H9 (cell line): ENCODE data around the gene POU3F3. TPM values are rescaled to one million over a fixed set of nuclear protein-coding genes. Genes with fewer than 3 reads are reported as not detected.

Experiments
- DNase-seq: peaks from one replicate; pipeline ENCODE4 v3.0.0-alpha.2; 2017
- H2AFZ ChIP-seq: one replicate; pipeline ENCODE4 v1.6.1; 2013; ENCODE audit warnings: mild to moderate bottlenecking, low read length, control low read depth, moderate library complexity
- H2AK5ac ChIP-seq: 2 replicates; pipeline ENCODE4 v1.6.1; 2013; ENCODE audit warnings: low read length, control low read depth, mixed read lengths; ENCODE audit not compliant: insufficient read length
- H2BK120ac ChIP-seq: one replicate; pipeline ENCODE4 v1.6.1; 2013; ENCODE audit warnings: low read depth, mild to moderate bottlenecking, low read length, control low read depth, inconsistent platforms; ENCODE audit not compliant: poor library complexity, severe bottlenecking
- H2BK12ac ChIP-seq: 2 replicates; pipeline ENCODE4 v1.6.1; 2013; ENCODE audit warnings: low read length, control low read depth, mixed read lengths, low read depth; ENCODE audit not compliant: insufficient read length
- H2BK15ac ChIP-seq: 2 replicates; pipeline ENCODE4 v1.6.1; 2013; ENCODE audit warnings: low read depth, low read length, control low read depth
- H2BK20ac ChIP-seq: one replicate; pipeline ENCODE4 v1.6.1; 2013; ENCODE audit warnings: low read depth, mild to moderate bottlenecking, low read length, control low read depth, inconsistent platforms; ENCODE audit not compliant: poor library complexity, severe bottlenecking
- H2BK5ac ChIP-seq: 2 replicates; pipeline ENCODE4 v1.6.1; 2013; ENCODE audit warnings: low read length, control low read depth, mixed read lengths; ENCODE audit not compliant: insufficient read length
- H3K14ac ChIP-seq: 2 replicates; pipeline ENCODE4 v1.6.1; 2013; ENCODE audit warnings: low read length, control low read depth; ENCODE audit not compliant: insufficient read depth
- H3K18ac ChIP-seq: 2 replicates; pipeline ENCODE4 v1.6.1; 2013; ENCODE audit warnings: low read depth, mild to moderate bottlenecking, mixed read lengths, low read length, control low read depth; ENCODE audit not compliant: insufficient read length
- H3K23ac ChIP-seq: 2 replicates; pipeline ENCODE4 v1.6.1; 2013; ENCODE audit warnings: low read length, control low read depth, mixed read lengths, low read depth; ENCODE audit not compliant: insufficient read length
- H3K23me2 ChIP-seq: 2 replicates; pipeline ENCODE4 v1.6.1; 2013; ENCODE audit warnings: low read depth, mild to moderate bottlenecking, mixed read lengths, low read length, control low read depth; ENCODE audit not compliant: insufficient read length, poor library complexity, severe bottlenecking
- H3K27ac ChIP-seq: 2 replicates; pipeline ENCODE4 v1.5.1; 2013; ENCODE audit warnings: low read length, control low read depth, mixed read lengths, low read depth; ENCODE audit not compliant: insufficient read length
- H3K27me3 ChIP-seq: 2 replicates; pipeline ENCODE4 v1.6.1; 2013; ENCODE audit warnings: low read length, control low read depth, inconsistent platforms; ENCODE audit not compliant: insufficient read depth
- H3K4ac ChIP-seq: 2 replicates; pipeline ENCODE4 v1.6.1; 2013; ENCODE audit warnings: low read depth, mild to moderate bottlenecking, control low read depth, inconsistent platforms, low read length, moderate library complexity
- H3K4me1 ChIP-seq: 2 replicates; pipeline ENCODE4 v1.6.1; 2013; ENCODE audit warnings: low read length, control low read depth, inconsistent platforms; ENCODE audit not compliant: insufficient read depth
- H3K4me2 ChIP-seq: 2 replicates; pipeline ENCODE4 v1.6.1; 2013; ENCODE audit warnings: low read length, control low read depth, mixed read lengths; ENCODE audit not compliant: insufficient read length, insufficient read depth
- H3K56ac ChIP-seq: 2 replicates; pipeline ENCODE4 v1.6.1; 2013; ENCODE audit warnings: low read depth, mild to moderate bottlenecking, mixed read lengths, low read length, control low read depth; ENCODE audit not compliant: insufficient read length
- H3K79me1 ChIP-seq: 2 replicates; pipeline ENCODE4 v1.6.1; 2013; ENCODE audit warnings: low read depth, mild to moderate bottlenecking, moderate library complexity, low read length, control low read depth, inconsistent platforms; ENCODE audit not compliant: insufficient read depth, poor library complexity, severe bottlenecking
- H3K79me2 ChIP-seq: 2 replicates; pipeline ENCODE4 v1.6.1; 2013; ENCODE audit warnings: low read length, control low read depth, inconsistent platforms; ENCODE audit not compliant: insufficient read depth
- H3K9ac ChIP-seq: 2 replicates; pipeline ENCODE4 v1.6.1; 2013; ENCODE audit warnings: low read length, control low read depth, mixed read lengths; ENCODE audit not compliant: insufficient read length; ENCODE audit errors: extremely low read depth
- H3K9me3 ChIP-seq: one replicate; pipeline ENCODE4 v1.6.1; 2013; ENCODE audit warnings: low read depth, low read length, inconsistent platforms; ENCODE audit not compliant: control insufficient read depth
- H3T11ph ChIP-seq: one replicate; pipeline ENCODE4 v1.6.1; 2013; ENCODE audit warnings: mild to moderate bottlenecking, low read length, control low read depth, inconsistent platforms
- H4K20me1 ChIP-seq: one replicate; pipeline ENCODE4 v1.6.1; 2013; ENCODE audit not compliant: control insufficient read depth, insufficient read length, insufficient read depth
- H4K5ac ChIP-seq: 2 replicates; pipeline ENCODE4 v1.6.1; 2013; ENCODE audit warnings: low read depth, mild to moderate bottlenecking, mixed read lengths, low read length, control low read depth; ENCODE audit not compliant: insufficient read length
- H4K8ac ChIP-seq: replicated peaks from 2 replicates; pipeline ENCODE4 v1.6.1; 2013; ENCODE audit warnings: low read length, control low read depth, mixed read lengths, low read depth; ENCODE audit not compliant: insufficient read length
- H4K91ac ChIP-seq: 2 replicates; pipeline ENCODE4 v1.6.1; 2013; ENCODE audit warnings: low read depth, mild to moderate bottlenecking, moderate library complexity, mixed read lengths, low read length, control low read depth; ENCODE audit not compliant: insufficient read length
- H3K27ac Mint-ChIP-seq, 3 experiments: 2 replicates in 2 of 3; 3 replicates in 1 of 3; pipeline ENCODE4 v1.8.0; 2020 to 2021; ENCODE audit warnings: mixed read lengths in 3 of 3, mild to moderate bottlenecking in 1 of 3, moderate library complexity in 1 of 3
- H3K27me3 Mint-ChIP-seq: 2 replicates; pipeline ENCODE4 v1.8.0; 2021; ENCODE audit warnings: low read depth, mild to moderate bottlenecking, moderate library complexity, mixed read lengths
- H3K36me3 Mint-ChIP-seq, 3 experiments: 2 replicates in 2 of 3; 3 replicates in 1 of 3; pipeline ENCODE4 v1.8.0; 2020 to 2021; ENCODE audit warnings: low read depth in 3 of 3, mixed read lengths in 3 of 3; ENCODE audit not compliant: insufficient read depth in 1 of 3
- H3K4me1 Mint-ChIP-seq, 2 experiments: 2 replicates each; pipeline ENCODE4 v1.8.0; 2020; ENCODE audit warnings: mixed read lengths in 2 of 2
- H3K4me3 Mint-ChIP-seq, 2 experiments: 2 replicates in 1 of 2; 3 replicates in 1 of 2; pipeline ENCODE4 v1.8.0; 2020 to 2021; ENCODE audit warnings: mild to moderate bottlenecking in 2 of 2, mixed read lengths in 2 of 2, moderate library complexity in 1 of 2
- H3K9me3 Mint-ChIP-seq, 2 experiments: 2 replicates in 1 of 2; 3 replicates in 1 of 2; pipeline ENCODE4 v1.8.0; 2020; ENCODE audit warnings: mild to moderate bottlenecking in 2 of 2, mixed read lengths in 2 of 2, moderate library complexity in 1 of 2
- WGBS: extraction: QIAGEN DNeasy Blood & Tissue Kit; methylation state at CpG from one replicate; pipeline ENCODE4 v1.1.7; 2013; ENCODE audit warnings: missing lambda C conversion rate, low lambda C conversion rate, mixed read lengths; ENCODE audit not compliant: insufficient read length; ENCODE audit errors: extremely low coverage; 5-methylcytosine and 5-hydroxymethylcytosine counted together
- total RNA-seq: library from RNA; stranded (reverse); gene quantifications from 2 replicates; pipeline ENCODE4 v1.2.1, GENCODE V29; 2021
- TF ChIP-seq, protein P1 (sequence below): fragments of 200-600 bp; sonication (generic); conservative IDR thresholded peaks from 3 replicates; pipeline ENCODE4 v1.8.0; 2021; ENCODE audit warnings: antibody characterized with exemption, mild to moderate bottlenecking

The POU3F3 gene
- total RNA-seq, 1 experiment from 2014 or later, result not detected

DNA sequence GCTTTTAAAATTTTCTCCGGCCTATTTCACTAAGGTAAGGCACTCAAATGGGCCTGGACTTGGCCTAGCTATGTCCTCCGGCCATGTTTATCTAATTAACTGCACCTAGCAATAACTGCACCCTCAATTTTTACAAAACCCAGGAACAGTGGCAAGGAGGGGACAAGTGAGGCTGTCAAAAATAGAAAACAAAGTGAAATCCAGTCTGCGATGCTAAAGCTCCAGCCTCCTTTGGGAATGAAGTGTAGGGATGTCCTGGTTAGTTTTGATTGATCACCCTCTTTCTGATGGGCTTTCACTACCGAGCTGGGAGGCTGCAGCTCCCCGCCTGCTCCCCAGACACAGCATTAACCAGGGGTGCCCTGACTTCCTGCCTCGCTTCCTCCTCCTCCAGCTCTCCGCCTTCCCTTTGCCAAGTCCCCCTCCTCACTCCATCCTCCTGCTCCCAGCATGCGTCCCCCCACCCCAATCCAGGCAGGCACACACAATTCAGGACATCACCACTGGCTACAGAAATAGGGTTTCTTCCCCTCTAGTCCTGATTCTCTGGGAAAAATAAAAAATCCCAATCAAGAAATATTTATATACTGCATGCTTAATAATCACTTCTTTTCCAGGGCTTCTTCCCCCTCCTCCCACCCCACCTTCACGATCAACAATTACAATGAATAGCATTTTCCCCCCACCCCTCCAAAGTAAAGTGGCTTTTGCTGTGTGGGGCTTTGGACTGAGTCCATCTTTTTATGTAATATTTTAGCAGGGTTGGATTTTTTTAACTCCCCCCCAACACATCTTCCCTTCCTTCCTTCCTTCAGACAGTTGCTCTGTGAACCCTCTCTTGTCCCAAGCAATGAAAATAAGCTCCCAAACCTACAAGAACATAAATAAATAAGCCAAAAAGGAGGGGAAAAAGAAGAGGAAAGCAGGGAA lies 3.3 kb upstream of the POU3F3 start:
- Histone ChIP-seq H2BK15ac (no peak overlapping the region), H4K20me1 (no peaks in the 10 kb centered on the region), H3K4me2 (peak overlapping the region; percentile 58), H4K91ac (no peak overlapping the region), H2BK20ac (no peak overlapping the region), H3T11ph (no peak overlapping the region), H2AK5ac (no peak overlapping the region), H3K56ac (no peak overlapping the region), H3K14ac (no peak overlapping the region), H2BK5ac (no peak overlapping the region), H3K27ac (no peak overlapping the region), H3K4ac (no peak overlapping the region), H3K79me2 (no peaks in the 10 kb centered on the region), H3K9me3 (no peaks in the 10 kb centered on the region), H4K8ac (no peak overlapping the region), H3K23me2 (peaks cover 14% of the 10 kb centered on the region), H3K18ac (no peak overlapping the region), H3K27me3 (peaks cover 66% of the 10 kb centered on the region), H2AFZ (no peak overlapping the region), H2BK12ac (no peak overlapping the region), H4K5ac (no peak overlapping the region), H3K79me1 (no peaks in the 10 kb centered on the region), H3K23ac (no peak overlapping the region), H3K4me1 (no peaks in the 10 kb centered on the region; the same call in 1 of the 2 replicates), H3K9ac (no peak overlapping the region), H2BK120ac (no peak overlapping the region)
- WGBS, result no CpG with 5 or more reads among the region's 9 CpGs
- DNase-seq, result peak; percentile 56
- Mint-ChIP-seq H3K9me3 (peaks cover 6 to 12% of the 10 kb centered on the region in 2 experiments; a peak in 4 of 5 replicates), H3K27ac (no peak overlapping the region), H3K27me3 (peaks cover 96% of the 10 kb centered on the region), H3K36me3 (peaks cover 0 to 2% (median 0%) of the 10 kb centered on the region in 3 experiments; a peak in 2 of 7 replicates), H3K4me3 (peak overlapping the region in 1 of 2 experiments; percentile 89; a peak in 3 of 5 replicates), H3K4me1 (peaks cover 49 to 79% of the 10 kb centered on the region in 2 experiments)
- TF ChIP-seq, protein P1, sequence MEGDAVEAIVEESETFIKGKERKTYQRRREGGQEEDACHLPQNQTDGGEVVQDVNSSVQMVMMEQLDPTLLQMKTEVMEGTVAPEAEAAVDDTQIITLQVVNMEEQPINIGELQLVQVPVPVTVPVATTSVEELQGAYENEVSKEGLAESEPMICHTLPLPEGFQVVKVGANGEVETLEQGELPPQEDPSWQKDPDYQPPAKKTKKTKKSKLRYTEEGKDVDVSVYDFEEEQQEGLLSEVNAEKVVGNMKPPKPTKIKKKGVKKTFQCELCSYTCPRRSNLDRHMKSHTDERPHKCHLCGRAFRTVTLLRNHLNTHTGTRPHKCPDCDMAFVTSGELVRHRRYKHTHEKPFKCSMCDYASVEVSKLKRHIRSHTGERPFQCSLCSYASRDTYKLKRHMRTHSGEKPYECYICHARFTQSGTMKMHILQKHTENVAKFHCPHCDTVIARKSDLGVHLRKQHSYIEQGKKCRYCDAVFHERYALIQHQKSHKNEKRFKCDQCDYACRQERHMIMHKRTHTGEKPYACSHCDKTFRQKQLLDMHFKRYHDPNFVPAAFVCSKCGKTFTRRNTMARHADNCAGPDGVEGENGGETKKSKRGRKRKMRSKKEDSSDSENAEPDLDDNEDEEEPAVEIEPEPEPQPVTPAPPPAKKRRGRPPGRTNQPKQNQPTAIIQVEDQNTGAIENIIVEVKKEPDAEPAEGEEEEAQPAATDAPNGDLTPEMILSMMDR, result no peak
